ENCODE data around the gene RPP25.
"Not testable (repeated sequence)": the region's sequence is repeated elsewhere in the genome, so short reads cannot be mapped to it uniquely, and the experiment has no call there.

RPP25 gene

GRCh38 chr15:74913799-74914198 is 42.8 kb downstream of the RPP25 start:
- not testable (repeated sequence) for DNase-seq

GRCh38 chr15:74913041-74913440 is 43.5 kb downstream of the RPP25 start:
- DNase-seq, result no peak

GRCh38 chr15:74908635-74909034 is 47.9 kb downstream of the RPP25 start:
- no peak for DNase-seq

GRCh38 chr15:74907163-74907870 is 49.3 kb downstream of the RPP25 start:
- peak in 1 of 2 donors; percentile 5 for DNase-seq

- DNase-seq, result peak; percentile 92 to 94
Observed at GRCh38 chr15:74906450-74907162, 50.0 kb downstream of the RPP25 start, which contains the start of gene FAM219B. Gene FAM219B (minus strand): TSS chr15:74906851. CDS start chr15:74906800, 51 bp downstream.

GRCh38 chr15:74906067-74906449 is 50.5 kb downstream of the RPP25 start:
- DNase-seq, result peak; percentile 22 to 32
